Medulla oblongata (tissue), 1 donor: ENCODE data around the gene RFTN1.

Experiments used
- DNase-seq: peaks from one replicate; pipeline ENCODE4 v3.0.0-alpha.2; 2015; ENCODE audit errors: extremely low spot score

RFTN1 gene

GRCh38 chr3:16467393-16467792 lies 46.1 kb downstream of the RFTN1 start:
- no peak for DNase-seq

GRCh38 chr3:16466822-16467221 lies 46.7 kb downstream of the RFTN1 start:
- no peak for DNase-seq

GRCh38 chr3:16464511-16465148 lies 48.9 kb downstream of the RFTN1 start:
- DNase-seq: no peak

GRCh38 chr3:16463914-16464313 lies 49.6 kb downstream of the RFTN1 start:
- DNase-seq: no peak

GRCh38 chr3:16463119-16463518 lies 50.4 kb downstream of the RFTN1 start:
- no peak for DNase-seq

GRCh38 chr3:16462679-16463078 lies 50.8 kb downstream of the RFTN1 start:
- DNase-seq: no peak

- DNase-seq: no peak
Measured at GRCh38 chr3:16461463-16462245, 51.8 kb downstream of the RFTN1 start.

GRCh38 chr3:16460886-16461285 lies 52.6 kb downstream of the RFTN1 start:
- no peak for DNase-seq

GRCh38 chr3:16460273-16460672 lies 53.2 kb downstream of the RFTN1 start:
- no peak for DNase-seq

- no peak for DNase-seq
Measured at GRCh38 chr3:16456784-16457415, 56.6 kb downstream of the RFTN1 start.

- no peak for DNase-seq
Measured at GRCh38 chr3:16455966-16456365, 57.5 kb downstream of the RFTN1 start.

GRCh38 chr3:16455001-16455400 lies 58.5 kb downstream of the RFTN1 start:
- no peak for DNase-seq

GRCh38 chr3:16452261-16452660 lies 61.2 kb downstream of the RFTN1 start:
- no peak for DNase-seq

- no peak for DNase-seq
Measured at GRCh38 chr3:16449369-16449768, 64.1 kb downstream of the RFTN1 start.

GRCh38 chr3:16448639-16449070 lies 64.8 kb downstream of the RFTN1 start:
- DNase-seq: no peak

- DNase-seq: no peak
Measured at GRCh38 chr3:16447135-16447534, 66.4 kb downstream of the RFTN1 start.

- DNase-seq: no peak
Measured at GRCh38 chr3:16444344-16444743, 69.2 kb downstream of the RFTN1 start.

GRCh38 chr3:16442730-16443129 lies 70.8 kb downstream of the RFTN1 start:
- DNase-seq: no peak

- DNase-seq: no peak
Measured at GRCh38 chr3:16441371-16441875, 72.1 kb downstream of the RFTN1 start.

GRCh38 chr3:16439848-16440708 lies 73.4 kb downstream of the RFTN1 start:
- DNase-seq: no peak

- no peak for DNase-seq
Measured at GRCh38 chr3:16439163-16439847, 74.2 kb downstream of the RFTN1 start.
